Right cardiac atrium (tissue), 5 donors: ENCODE data around the gene SSTR5. TPM values are rescaled to one million over a fixed set of nuclear protein-coding genes. Genes with fewer than 3 reads are reported as not detected.
"Not testable (repeated sequence)": the region's sequence is repeated elsewhere in the genome, so short reads cannot be mapped to it uniquely, and the experiment has no call there.

Experiments
- ATAC-seq, 2 donors: fragments of 200-7000 bp; cut with Tn5 transposase; one replicate each; pipeline versions ENCODE4 v1.8.0 to v1.9.1; 2020; ENCODE audit warnings: moderate library complexity in 2 of 2, mild to moderate bottlenecking in 1 of 2
- DNase-seq, 3 donors: peaks; one replicate each; pipeline ENCODE4 v3.0.0-alpha.2; 2020
- H3K27ac ChIP-seq: one replicate; pipeline ENCODE4 v1.5.1; 2013; ENCODE audit warnings: mild to moderate bottlenecking, low read length, control low read depth, moderate library complexity
- H3K27me3 ChIP-seq: one replicate; pipeline ENCODE4 v1.6.1; 2013; ENCODE audit not compliant: control insufficient read depth, insufficient read depth
- H3K4me1 ChIP-seq: one replicate; pipeline ENCODE4 v1.6.1; 2013; ENCODE audit warnings: low read length; ENCODE audit not compliant: control insufficient read depth, insufficient read depth
- H3K4me3 ChIP-seq: one replicate; pipeline ENCODE4 v1.5.1; 2013; ENCODE audit warnings: low read length, control low read depth
- H3K9me3 ChIP-seq: one replicate; pipeline ENCODE4 v1.6.1; 2013; ENCODE audit warnings: low read length; ENCODE audit not compliant: control insufficient read depth
- WGBS: extraction: QIAGEN DNeasy Blood & Tissue Kit; methylation state at CpG from one replicate; pipeline ENCODE4 v1.1.7; 2013; 5-methylcytosine and 5-hydroxymethylcytosine counted together
- intact Hi-C, 4 donors: fragments of 100-400 bp; cut with DNase I; formaldehyde crosslinking; loops; one replicate each; pipeline versions ENCODE4 v1.11.0 to v1.14.0; 2022 to 2023
- long read RNA-seq, 4 donors: library from polyadenylated mRNA; unstranded; transcript quantifications; one replicate each; pipeline ENCODE4 v2.0.0, GENCODE V29; 2020 to 2021
- polyA plus RNA-seq: library from polyadenylated mRNA; stranded (reverse); fragments of 200-250 nt; gene quantifications from one replicate; pipeline ENCODE4 v1.2.3, GENCODE V29; 2013
- total RNA-seq, 4 donors: library from RNA; stranded (reverse); fragmentation: NEBNext Ultra II Directional; extraction: Animal tissue kit (Norgen Biotek cat#: 25700); gene quantifications; one replicate each; pipeline ENCODE4 v1.2.1, GENCODE V29; 2021
- donor health status: healthy with polysubstance abuse.
- donor health status: DM: no; HTN: yes; CAD: no.
- donor health status: DM: no; HTN: no; CAD: no.
- donor health status: DM: no; HTN: yes; CAD: no; lungs with severe emphysema.
- donor health status: DM: yes; HTN: yes; CAD: no.

The SSTR5 gene
- total RNA-seq: 10 to 100 TPM in 3 of 4 donors, 1 to 10 TPM in 1; 7.7 to 35.3 (median 22.6) TPM
- 13.4 TPM for polyA plus RNA-seq
- long read RNA-seq, donor 1, transcript SSTR5-201 (1 exons, 1,362 nt): major isoform, 57 of 157 reads
- long read RNA-seq, donor 1, partial matches to known transcripts: 7 of 157 reads
- long read RNA-seq, donor 1, other reads (novel, unspliced or antisense): 93 of 157 reads
- long read RNA-seq, donor 2, transcript SSTR5-201 (1 exons, 1,362 nt): major isoform, 50 of 137 reads
- long read RNA-seq, donor 2, partial matches to known transcripts: 4 of 137 reads
- long read RNA-seq, donor 2, other reads (novel, unspliced or antisense): 83 of 137 reads
- long read RNA-seq, donor 3, transcript SSTR5-201 (1 exons, 1,362 nt): major isoform, 47 of 112 reads
- long read RNA-seq, donor 3, partial matches to known transcripts: 0 of 112 reads
- long read RNA-seq, donor 3, other reads (novel, unspliced or antisense): 65 of 112 reads
- long read RNA-seq, donor 4, transcript SSTR5-201 (1 exons, 1,362 nt): major isoform, 18 of 48 reads
- long read RNA-seq, donor 4, partial matches to known transcripts: 1 of 48 reads
- long read RNA-seq, donor 4, other reads (novel, unspliced or antisense): 29 of 48 reads

DNA sequence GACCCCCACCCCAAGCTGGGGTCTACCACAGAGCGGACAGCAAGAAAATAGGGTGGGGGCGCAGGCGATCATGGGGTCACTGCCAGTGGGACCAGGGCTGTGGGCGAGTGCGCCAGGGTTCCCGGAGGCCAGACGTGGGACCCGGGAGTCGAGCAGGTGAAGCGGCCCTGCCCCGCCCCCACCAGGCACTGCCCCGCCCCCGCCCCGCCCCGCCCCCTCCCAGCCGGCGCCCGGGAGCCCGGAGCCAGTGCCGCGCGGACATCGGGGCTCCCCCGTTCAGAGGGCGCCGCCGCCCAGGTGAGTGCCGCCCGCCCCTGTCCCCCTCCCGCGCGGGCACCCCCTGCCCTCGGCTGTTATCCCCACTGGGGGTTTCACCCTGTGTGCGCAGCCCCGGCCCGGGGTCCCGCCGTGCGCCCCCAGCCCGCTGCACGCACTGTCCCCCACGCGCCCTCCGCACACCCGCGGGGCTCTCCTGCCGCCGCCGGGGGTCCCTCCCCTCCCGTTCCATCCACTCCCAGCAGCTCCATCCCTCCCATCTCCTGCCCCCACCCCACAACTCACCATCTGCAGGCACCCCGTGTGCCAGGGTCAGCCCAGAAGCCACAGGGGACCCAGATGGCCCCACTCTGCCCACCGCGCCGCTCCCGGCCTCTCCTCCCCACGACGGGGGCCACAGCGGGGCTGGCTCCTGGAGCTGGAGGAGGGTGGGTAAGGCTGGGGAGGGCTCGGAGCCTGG lies at the start of gene SSTR5:
TSS of gene SSTR5 (plus strand) at position 222 of the 736 bp plus-strand sequence. CDS start 6,122 bp downstream, outside the sequence.
- DNase-seq (no peak), ATAC-seq (peak; percentile 5 to 7)
- no peak within 1 kb of the TSS for H3K27ac ChIP-seq
- 8% methylated on average over 59 of the region's 59 CpGs for WGBS
- no peaks in the 10 kb centered on the region for H3K9me3 ChIP-seq
- no peaks in the 10 kb centered on the region for H3K4me1 ChIP-seq
- no peaks in the 10 kb centered on the region for H3K27me3 ChIP-seq
- intact Hi-C loops: no loop called here
- no peak within 1 kb of the TSS for H3K4me3 ChIP-seq

DNA sequence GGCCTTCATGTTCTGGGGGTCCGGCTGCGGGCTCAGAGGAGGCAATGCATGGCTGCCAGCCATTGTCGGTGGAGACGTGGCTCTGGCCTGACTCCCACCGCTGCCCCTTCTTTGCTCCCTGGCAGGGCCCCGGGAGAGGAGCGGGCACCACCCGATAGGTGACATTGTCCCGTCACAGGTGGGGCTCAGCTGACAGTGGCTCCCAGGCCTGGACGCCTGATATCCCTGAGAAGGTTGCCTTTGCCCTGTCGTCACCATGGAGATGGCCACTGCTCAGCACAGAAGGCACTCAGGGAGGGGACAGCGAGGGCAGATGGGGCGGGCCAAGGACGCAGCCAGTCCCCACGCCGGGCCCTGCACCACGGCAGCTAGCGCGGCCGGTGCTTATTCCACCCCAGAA lies 48.4 kb upstream of the SSTR5 start:
- Histone ChIP-seq H3K4me1 (no peaks in the 10 kb centered on the region), H3K4me3 (no peak overlapping the region), H3K27ac (no peak overlapping the region), H3K9me3 (no peaks in the 10 kb centered on the region), H3K27me3 (no peaks in the 10 kb centered on the region)
- DNase-seq: peak in 1 of 3 donors; percentile 26
- no peak for ATAC-seq
- WGBS: 73% methylated on average over 20 of the region's 20 CpGs
- intact Hi-C loops: no loop called here

DNA sequence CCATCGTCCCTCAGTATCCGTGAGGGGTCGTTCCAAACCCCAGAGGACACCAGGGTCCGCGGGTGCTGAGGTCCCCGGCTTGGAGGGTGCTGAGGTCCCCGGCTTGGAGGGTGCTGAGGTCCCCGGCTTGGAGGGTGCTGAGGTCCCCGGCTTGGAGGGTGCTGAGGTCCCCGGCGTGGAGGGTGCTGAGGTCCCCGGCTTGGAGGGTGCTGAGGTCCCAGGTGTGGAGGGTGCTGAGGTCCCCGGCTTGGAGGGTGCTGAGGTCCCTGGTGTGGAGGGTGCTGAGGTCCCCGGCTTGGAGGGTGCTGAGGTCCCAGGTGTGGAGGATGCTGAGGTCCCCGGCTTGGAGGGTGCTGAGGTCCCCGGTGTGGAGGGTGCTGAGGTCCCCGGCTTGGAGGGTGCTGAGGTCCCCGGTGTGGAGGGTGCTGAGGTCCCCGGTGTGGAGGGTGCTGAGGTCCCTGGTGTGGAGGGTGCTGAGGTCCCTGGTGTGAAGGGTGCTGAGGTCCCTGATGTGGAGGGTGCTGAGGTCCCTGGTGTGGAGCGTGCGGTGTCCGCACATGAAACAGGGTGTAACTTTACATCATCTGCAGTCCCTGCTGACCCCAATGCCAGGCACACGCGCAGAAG lies 47.3 kb upstream of the SSTR5 start:
- H3K27ac ChIP-seq, ATAC-seq, intact Hi-C loops, H3K4me1 ChIP-seq, H3K4me3 ChIP-seq, H3K9me3 ChIP-seq, H3K27me3 ChIP-seq: not testable (repeated sequence)
- DNase-seq: peak in 2 of 3 donors; percentile 70 to 83
- whole genome bisulfite sequencing: 71% methylated on average over 24 of the region's 24 CpGs

DNA sequence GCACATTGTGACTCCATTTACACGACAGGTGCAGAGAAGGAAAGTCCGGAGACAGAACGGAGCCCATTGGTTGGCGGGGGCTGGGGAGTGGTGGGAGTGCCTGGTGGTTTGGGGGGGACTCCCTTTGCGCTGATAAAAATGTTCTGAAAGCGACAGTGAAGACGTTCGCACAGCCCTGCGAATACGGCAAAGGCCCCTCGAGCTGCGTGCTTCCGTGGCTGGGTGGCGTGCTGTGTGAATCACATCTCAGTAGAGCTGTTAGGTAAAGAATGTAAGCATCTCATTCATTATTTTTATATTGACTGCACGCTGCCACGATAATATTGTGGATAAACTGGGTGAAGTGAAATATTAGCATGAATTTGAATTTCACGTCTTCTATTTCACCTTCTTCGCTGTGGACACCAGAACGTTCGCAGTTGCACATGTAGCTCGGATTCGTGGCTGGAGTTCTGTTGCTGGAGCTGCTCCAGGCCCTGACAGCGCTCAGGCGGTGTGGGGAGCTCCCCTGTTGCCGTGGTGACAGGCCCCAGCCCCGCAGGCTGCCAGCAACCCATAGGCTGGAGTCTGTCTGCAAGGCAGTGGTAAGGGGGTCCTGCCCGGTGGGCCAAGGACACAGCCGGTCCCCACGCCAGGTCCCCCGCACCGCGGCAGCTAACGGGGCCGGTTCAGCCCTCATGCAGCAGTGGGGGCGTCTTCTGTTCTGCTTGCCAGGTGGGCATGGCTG lies 46.3 kb upstream of the SSTR5 start:
- no peaks in the 10 kb centered on the region for H3K9me3 ChIP-seq
- WGBS: 70% methylated on average over 35 of the region's 35 CpGs
- no peak overlapping the region for H3K27ac ChIP-seq
- no peaks in the 10 kb centered on the region for H3K4me1 ChIP-seq
- no peaks in the 10 kb centered on the region for H3K27me3 ChIP-seq
- peak in 1 of 3 donors; percentile 58 for DNase-seq
- H3K4me3 ChIP-seq: no peak overlapping the region
- ATAC-seq: no peak
- intact Hi-C loops: no loop called here

DNA sequence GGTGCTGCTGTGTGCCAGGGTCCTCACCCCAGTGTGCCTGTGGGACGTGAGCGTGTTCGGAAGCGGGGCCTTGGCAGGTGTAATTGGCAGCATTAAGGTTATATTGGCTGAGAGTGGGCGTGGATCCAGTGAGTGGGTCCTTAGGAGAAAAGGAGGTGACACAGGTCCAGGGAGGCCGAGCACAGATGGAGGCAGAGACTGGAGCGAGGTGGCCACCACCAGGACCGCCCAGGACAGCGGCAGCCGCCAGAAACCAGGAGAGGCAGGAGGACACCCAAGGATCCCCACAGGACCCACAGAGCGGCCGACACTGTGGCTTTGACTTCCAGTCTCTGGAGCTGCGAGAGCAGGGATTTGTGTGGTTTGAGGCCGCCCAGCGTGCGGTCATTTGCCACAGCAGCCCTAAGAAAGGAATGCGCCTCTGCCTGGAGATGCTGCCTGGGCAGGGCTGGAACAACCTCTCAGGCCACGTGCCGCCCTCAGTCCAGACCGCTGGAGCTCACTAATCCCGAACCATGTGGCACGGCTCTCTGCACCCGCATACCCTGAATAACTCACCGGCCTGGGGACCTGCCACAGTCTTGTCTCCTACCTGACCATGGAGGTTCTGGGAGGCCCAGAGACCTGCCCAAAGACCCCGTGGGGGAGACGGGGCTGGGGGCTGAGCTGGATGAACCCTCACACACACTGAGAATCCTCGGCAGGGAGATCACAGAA lies 45.6 kb upstream of the SSTR5 start:
- intact Hi-C loops: no loop called here
- Histone ChIP-seq H3K27me3 (no peaks in the 10 kb centered on the region), H3K27ac (no peak overlapping the region), H3K4me1 (no peaks in the 10 kb centered on the region), H3K9me3 (no peaks in the 10 kb centered on the region), H3K4me3 (no peak overlapping the region)
- DNase-seq: peak in 1 of 3 donors; percentile 34
- ATAC-seq: no peak
- 87% methylated on average over 27 of the region's 27 CpGs for WGBS

DNA sequence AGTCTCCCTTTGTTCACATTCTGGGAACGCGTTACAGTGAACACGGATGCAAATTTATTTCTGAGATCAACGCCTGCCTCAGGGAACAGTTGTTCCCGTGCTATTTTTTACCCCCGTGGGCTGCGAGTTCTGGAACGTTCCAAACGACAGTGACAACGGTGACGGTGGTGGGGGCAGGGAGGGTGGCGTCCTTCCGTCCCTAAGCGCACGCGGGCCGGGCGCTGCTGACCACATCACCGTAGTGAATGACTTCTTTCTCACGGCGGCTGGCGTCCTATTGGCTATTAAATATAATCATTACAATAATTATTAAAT lies 45.1 kb upstream of the SSTR5 start:
- intact Hi-C loops: no loop called here
- no peak for ATAC-seq
- 85% methylated on average over 22 of the region's 22 CpGs for WGBS
- Histone ChIP-seq H3K27me3 (no peaks in the 10 kb centered on the region), H3K9me3 (no peaks in the 10 kb centered on the region), H3K4me3 (no peak overlapping the region), H3K27ac (no peak overlapping the region), H3K4me1 (no peaks in the 10 kb centered on the region)
- no peak for DNase-seq

DNA sequence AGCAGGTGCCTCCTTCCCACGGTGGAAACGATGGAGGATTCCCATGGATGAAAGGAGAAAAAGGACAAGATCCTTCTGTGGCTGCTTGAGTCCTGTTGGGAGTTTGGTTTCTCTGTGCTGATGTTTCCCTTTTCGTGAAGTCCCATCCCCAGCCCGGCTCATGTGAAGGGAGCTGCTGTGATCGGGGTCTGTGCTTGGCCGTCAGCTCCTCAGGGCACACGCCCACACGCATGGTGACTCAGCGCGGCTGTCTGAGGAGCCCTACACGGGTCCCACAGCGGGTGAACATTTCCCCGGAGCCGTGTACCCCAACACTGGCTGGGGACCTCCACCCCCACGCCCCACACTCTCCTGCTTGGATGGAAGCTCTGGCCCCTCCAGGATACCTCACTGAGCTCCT lies 44.5 kb upstream of the SSTR5 start:
- intact Hi-C loops: no loop called here
- Histone ChIP-seq H3K27me3 (no peaks in the 10 kb centered on the region), H3K4me1 (no peaks in the 10 kb centered on the region), H3K27ac (no peak overlapping the region), H3K9me3 (no peaks in the 10 kb centered on the region), H3K4me3 (no peak overlapping the region)
- DNase-seq (peak in 1 of 3 donors; percentile 37), ATAC-seq (no peak)
- WGBS: 48% methylated on average over 15 of the region's 15 CpGs

DNA sequence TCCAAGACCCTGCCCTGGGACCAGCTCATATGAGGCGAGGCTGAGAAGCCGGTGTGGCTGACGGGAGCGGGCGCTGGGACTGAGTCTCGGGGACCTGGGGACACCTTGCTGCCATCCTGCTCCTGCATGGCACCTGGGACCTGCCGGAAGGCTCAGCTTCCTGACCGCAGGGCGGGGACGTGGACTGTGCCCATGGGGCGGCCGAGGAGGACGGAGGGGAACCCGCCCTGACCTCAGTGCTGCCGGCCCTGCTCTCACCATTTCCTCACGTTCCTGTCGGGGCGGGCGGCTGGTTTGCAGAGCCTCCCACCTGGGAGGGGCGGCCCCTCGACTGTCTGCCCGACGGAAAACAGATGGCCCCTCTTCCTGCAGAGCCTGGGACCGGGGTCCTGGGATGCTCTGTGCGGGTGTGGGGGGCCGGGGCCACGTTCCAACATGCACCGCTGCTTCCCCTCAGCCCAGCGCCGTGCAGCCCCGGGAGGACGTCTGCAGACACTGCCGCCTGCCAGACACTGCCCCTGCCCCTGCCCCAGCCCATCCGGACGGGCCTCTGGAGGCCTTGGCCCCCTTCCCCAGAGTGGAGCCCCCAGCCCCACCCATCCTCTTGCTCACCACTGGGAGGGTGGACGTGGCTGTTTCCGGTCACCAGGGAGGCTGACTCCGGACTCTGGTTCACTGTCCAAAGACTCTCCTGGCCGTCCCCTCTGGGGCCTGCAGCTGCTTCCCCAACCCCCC lies 43.9 kb upstream of the SSTR5 start:
- peak in 1 of 2 donors; percentile 13 for ATAC-seq
- intact Hi-C loops: no loop called here
- H3K4me3 ChIP-seq: no peak overlapping the region
- no peaks in the 10 kb centered on the region for H3K9me3 ChIP-seq
- 25% methylated on average over 39 of the region's 39 CpGs for WGBS
- H3K4me1 ChIP-seq: no peaks in the 10 kb centered on the region
- peak in 1 of 3 donors; percentile 64 for DNase-seq
- no peaks in the 10 kb centered on the region for H3K27me3 ChIP-seq
- no peak overlapping the region for H3K27ac ChIP-seq

DNA sequence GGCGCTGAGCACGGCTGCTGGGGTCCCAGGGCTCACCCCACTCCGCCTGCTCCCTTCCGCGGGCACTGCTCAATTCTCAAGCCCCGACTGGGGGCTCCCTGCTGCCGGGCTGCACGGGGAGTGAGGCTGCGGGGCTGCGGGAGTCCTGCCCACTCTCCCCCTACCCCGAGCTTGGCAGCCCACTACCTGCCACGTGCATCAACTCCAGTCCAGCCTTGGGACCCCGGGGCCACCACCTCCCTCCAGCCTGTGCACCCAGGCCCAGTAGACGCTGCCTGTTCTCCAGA lies 43.3 kb upstream of the SSTR5 start:
- WGBS: 58% methylated on average over 14 of the region's 14 CpGs
- intact Hi-C loops: no loop called here
- H3K4me3 ChIP-seq: no peak overlapping the region
- no peaks in the 10 kb centered on the region for H3K4me1 ChIP-seq
- DNase-seq: no peak
- no peaks in the 10 kb centered on the region for H3K27me3 ChIP-seq
- no peaks in the 10 kb centered on the region for H3K9me3 ChIP-seq
- no peak for ATAC-seq
- no peak overlapping the region for H3K27ac ChIP-seq

DNA sequence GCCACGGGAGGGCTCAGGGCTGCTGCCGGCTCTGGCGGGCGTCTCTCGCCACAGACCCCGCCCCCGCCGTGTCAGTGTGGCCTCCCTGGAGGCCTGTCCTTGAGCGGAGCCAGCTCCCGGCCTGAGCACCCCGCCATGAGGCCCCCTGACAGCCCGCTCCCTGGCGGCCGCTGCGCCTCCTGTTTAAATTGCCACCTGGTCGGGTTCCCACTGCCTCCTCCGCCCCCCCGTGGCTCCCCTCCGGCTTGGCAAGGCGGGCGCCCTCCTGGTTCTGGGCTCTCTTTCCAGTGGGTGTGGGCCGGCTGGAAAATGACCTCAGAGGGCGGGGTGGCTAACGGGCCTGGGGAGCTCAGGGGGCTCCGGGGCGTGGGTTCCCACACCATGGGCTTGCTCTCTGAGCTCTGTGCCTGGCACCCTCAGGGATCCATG lies 42.1 kb upstream of the SSTR5 start:
- Histone ChIP-seq H3K4me1 (no peaks in the 10 kb centered on the region), H3K27me3 (no peaks in the 10 kb centered on the region), H3K4me3 (no peak overlapping the region), H3K9me3 (no peaks in the 10 kb centered on the region), H3K27ac (no peak overlapping the region)
- ATAC-seq: peak; percentile 58 to 61
- 44% methylated on average over 26 of the region's 26 CpGs for WGBS
- intact Hi-C loops: no loop called here
- DNase-seq: peak; percentile 67 to 86 (median 84)
